SK-N-SH treated with all-trans-retinoic acid at 6 μM for 48 hours (cell line): ENCODE measurements around the gene MEIS3.
"Not testable (repeated sequence)": the region's sequence is repeated elsewhere in the genome, so short reads cannot be mapped to it uniquely, and the experiment has no call there.

Experiments used
- ATAC-seq: fragments of 200-7000 bp; cut with Tn5 transposase; 3 replicates; pipeline ENCODE4 v1.9.1; 2020; ENCODE audit warnings: mild to moderate bottlenecking, moderate library complexity
- ARNTL ChIP-seq: fragments of 450-650 bp; formaldehyde crosslinking; IDR thresholded peaks from 2 replicates; pipeline ENCODE4 v1.5.0; 2020; ENCODE audit warnings: low read depth, mild to moderate bottlenecking, moderate library complexity, borderline replicate concordance
- BACH2 ChIP-seq: fragments of 250-450 bp; sonication (Bioruptor Pico); IDR thresholded peaks from 2 replicates; pipeline ENCODE4 v1.9.0; 2021; ENCODE audit warnings: mild to moderate bottlenecking, borderline replicate concordance
- CREB5 ChIP-seq: fragments of 250-450 bp; sonication (Bioruptor Pico); IDR thresholded peaks from 2 replicates; pipeline ENCODE4 v1.5.1; 2020; ENCODE audit warnings: low read depth, mild to moderate bottlenecking, moderate library complexity
- CSDC2 ChIP-seq: fragments of 250-450 bp; sonication (Bioruptor Pico); IDR thresholded peaks from 2 replicates; pipeline ENCODE4 v1.5.0; 2020; ENCODE audit warnings: mild to moderate bottlenecking, moderate library complexity
- GLIS3 ChIP-seq: fragments of 250-450 bp; sonication (Bioruptor Pico); IDR thresholded peaks from 2 replicates; pipeline ENCODE4 v1.5.0; 2020; ENCODE audit warnings: mild to moderate bottlenecking, moderate library complexity
- ISL1 ChIP-seq: fragments of 250-450 bp; sonication (Bioruptor Pico); IDR thresholded peaks from 2 replicates; pipeline ENCODE4 v2.1.2; 2022; ENCODE audit warnings: mild to moderate bottlenecking, moderate library complexity
- OSR1 ChIP-seq: fragments of 250-450 bp; sonication (Bioruptor Pico); IDR thresholded peaks from 2 replicates; pipeline ENCODE4 v1.8.0; 2022; ENCODE audit warnings: moderate library complexity, mild to moderate bottlenecking, inconsistent platforms
- PATZ1 ChIP-seq: fragments of 250-450 bp; sonication (Bioruptor Pico); IDR thresholded peaks from 2 replicates; pipeline ENCODE4 v1.8.0; 2020; ENCODE audit warnings: mild to moderate bottlenecking, moderate library complexity, borderline replicate concordance
- POU6F1 ChIP-seq: fragments of 250-450 bp; sonication (Bioruptor Pico); IDR thresholded peaks from 2 replicates; pipeline ENCODE4 v1.8.0; 2021; ENCODE audit warnings: low read depth, mild to moderate bottlenecking, moderate library complexity, borderline replicate concordance
- RARB ChIP-seq: fragments of 250-450 bp; sonication (Bioruptor Pico); IDR thresholded peaks from 2 replicates; pipeline ENCODE4 v1.8.0; 2021; ENCODE audit warnings: mild to moderate bottlenecking, moderate library complexity
- SNAI2 ChIP-seq: fragments of 250-450 bp; sonication (Bioruptor Pico); IDR thresholded peaks from 2 replicates; pipeline ENCODE4 v1.5.0; 2020; ENCODE audit warnings: mild to moderate bottlenecking, moderate library complexity
- TCF4 ChIP-seq: fragments of 250-450 bp; sonication (Bioruptor Pico); IDR thresholded peaks from 2 replicates; pipeline ENCODE4 v1.8.0; 2021; ENCODE audit warnings: mild to moderate bottlenecking, moderate library complexity, borderline replicate concordance
- TOX ChIP-seq: fragments of 250-450 bp; sonication (Bioruptor Pico); IDR thresholded peaks from 2 replicates; pipeline ENCODE4 v1.8.0; 2021; ENCODE audit warnings: mild to moderate bottlenecking, moderate library complexity, borderline replicate concordance
- TSHZ2 ChIP-seq: fragments of 250-450 bp; sonication (Bioruptor Pico); IDR thresholded peaks from 2 replicates; pipeline ENCODE4 v1.5.0; 2020; ENCODE audit warnings: mild to moderate bottlenecking, moderate library complexity
- ZC3H10 ChIP-seq: fragments of 250-450 bp; sonication (Bioruptor Pico); IDR thresholded peaks from 2 replicates; pipeline ENCODE4 v1.5.1; 2021; ENCODE audit warnings: mild to moderate bottlenecking, moderate library complexity
- ZFP3 ChIP-seq: fragments of 250-450 bp; sonication (Bioruptor Pico); IDR thresholded peaks from 2 replicates; pipeline ENCODE4 v1.5.0; 2020; ENCODE audit warnings: mild to moderate bottlenecking, moderate library complexity
- ZFP30 ChIP-seq: fragments of 450-650 bp; formaldehyde crosslinking; IDR thresholded peaks from 2 replicates; pipeline ENCODE4 v1.5.0; 2022; ENCODE audit warnings: mild to moderate bottlenecking, moderate library complexity
- ZNF70 ChIP-seq: fragments of 450-650 bp; formaldehyde crosslinking; IDR thresholded peaks from 2 replicates; pipeline ENCODE4 v1.5.0; 2020; ENCODE audit warnings: mild to moderate bottlenecking, moderate library complexity
- ZNF8 ChIP-seq: fragments of 450-650 bp; formaldehyde crosslinking; IDR thresholded peaks from 2 replicates; pipeline ENCODE4 v1.5.0; 2020; ENCODE audit warnings: mild to moderate bottlenecking, moderate library complexity

Gene MEIS3

GRCh38 chr19:47414469-47414868 is 4.9 kb downstream of the MEIS3 start (continued):
- TF ChIP-seq POU6F1 (CRISPR knock-in tag) (no peak), TCF4 (CRISPR knock-in tag) (no peak), CSDC2 (CRISPR knock-in tag) (no peak)

GRCh38 chr19:47413941-47414340 is 5.4 kb downstream of the MEIS3 start:
- no peak for ATAC-seq
- TF ChIP-seq CREB5 (CRISPR knock-in tag): no peak

GRCh38 chr19:47411696-47412095 is 7.6 kb downstream of the MEIS3 start:
- not testable (repeated sequence) for ATAC-seq

GRCh38 chr19:47411101-47411500 is 8.2 kb downstream of the MEIS3 start:
- no peak for ATAC-seq
- TF ChIP-seq ZFP30 (CRISPR knock-in tag) (no peak), RARB (no peak)

GRCh38 chr19:47408156-47408938 is 11.0 kb downstream of the MEIS3 start:
- no peak for TF ChIP-seq TSHZ2 (CRISPR knock-in tag)
- no peak for TF ChIP-seq CREB5 (CRISPR knock-in tag)
- no peak for TF ChIP-seq POU6F1 (CRISPR knock-in tag)
- no peak for TF ChIP-seq TCF4 (CRISPR knock-in tag)
- no peak for TF ChIP-seq ZNF70 (CRISPR knock-in tag)
- no peak for TF ChIP-seq SNAI2 (CRISPR knock-in tag)
- no peak for TF ChIP-seq BACH2 (CRISPR knock-in tag)
- TF ChIP-seq OSR1 (CRISPR knock-in tag): no peak
- TF ChIP-seq PATZ1 (CRISPR knock-in tag): no peak
- TF ChIP-seq GLIS3 (CRISPR knock-in tag): no peak
- TF ChIP-seq ZNF8 (CRISPR knock-in tag): no peak
- no peak for TF ChIP-seq ZC3H10 (CRISPR knock-in tag)
- TF ChIP-seq ARNTL (CRISPR knock-in tag): no peak
- no peak for TF ChIP-seq ISL1 (CRISPR knock-in tag)
- TF ChIP-seq CSDC2 (CRISPR knock-in tag): no peak
- no peak for TF ChIP-seq ZFP3 (CRISPR knock-in tag)
- TF ChIP-seq TOX: no peak
- TF ChIP-seq ZFP30 (CRISPR knock-in tag): no peak
- TF ChIP-seq, all 23 proteins: peak for 0
- no peak for ATAC-seq
